C4-2B (cell line): ENCODE data around the gene NCMAP.
A peak's percentile ranks its signal among the peaks of the same experiment; 100 is the strongest.

Source experiments
- CTCF ChIP-seq: fragments of 450-650 bp; conservative IDR thresholded peaks from 2 replicates; pipeline ENCODE4 v1.5.1; 2017; ENCODE audit warnings: mild to moderate bottlenecking
- ZFX ChIP-seq: fragments of 450-650 bp; IDR thresholded peaks from 2 replicates; pipeline ENCODE4 v1.6.1; 2017

GRCh38 chr1:24643363-24644099 lies 87.6 kb downstream of the NCMAP start:
- no peak for TF ChIP-seq CTCF
- TF ChIP-seq ZFX: peak; percentile 84
